ENCODE results near the gene LRRC41.

The LRRC41 gene

DNA sequence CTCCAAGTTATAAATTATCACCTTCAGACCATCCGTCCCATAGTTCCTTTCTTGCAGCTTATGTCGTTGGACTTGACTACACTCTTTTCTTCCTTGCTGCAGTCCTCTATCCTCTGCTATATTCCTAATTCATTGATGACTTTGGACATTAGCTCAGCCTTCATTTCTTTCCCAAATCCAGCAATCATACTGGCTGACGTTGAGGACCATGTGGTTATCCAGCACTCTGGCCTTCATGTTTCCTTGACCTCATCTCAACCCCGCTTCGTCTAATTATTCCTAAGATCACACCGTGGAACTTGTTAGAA lies 28.4 kb downstream of the LRRC41 start:
- TF ChIP-seq SPI1 (IDR thresholded peaks at IDR 0.05; ENCODE audit: low read depth, low read length) (no peak), POU2F2 (IDR thresholded peaks at IDR 0.05; ENCODE audit: low read depth, low read length) (no peak), POLR2A (IDR thresholded peaks at IDR 0.05; ENCODE audit: low read depth, low read length) (no peak), TAF1 (IDR thresholded peaks at IDR 0.05; ENCODE audit: low read depth, low read length) (no peak), PAX5 (IDR thresholded peaks at IDR 0.05; ENCODE audit: insufficient read depth, low read length, severe bottlenecking) (no peak), POLR2AphosphoS5 (IDR thresholded peaks at IDR 0.05; ENCODE audit: low read depth, low read length) (no peak)
- FAIRE-seq, result no peak
- DNase-seq (ENCODE audit: insufficient read length, low spot score), result no peak

DNA sequence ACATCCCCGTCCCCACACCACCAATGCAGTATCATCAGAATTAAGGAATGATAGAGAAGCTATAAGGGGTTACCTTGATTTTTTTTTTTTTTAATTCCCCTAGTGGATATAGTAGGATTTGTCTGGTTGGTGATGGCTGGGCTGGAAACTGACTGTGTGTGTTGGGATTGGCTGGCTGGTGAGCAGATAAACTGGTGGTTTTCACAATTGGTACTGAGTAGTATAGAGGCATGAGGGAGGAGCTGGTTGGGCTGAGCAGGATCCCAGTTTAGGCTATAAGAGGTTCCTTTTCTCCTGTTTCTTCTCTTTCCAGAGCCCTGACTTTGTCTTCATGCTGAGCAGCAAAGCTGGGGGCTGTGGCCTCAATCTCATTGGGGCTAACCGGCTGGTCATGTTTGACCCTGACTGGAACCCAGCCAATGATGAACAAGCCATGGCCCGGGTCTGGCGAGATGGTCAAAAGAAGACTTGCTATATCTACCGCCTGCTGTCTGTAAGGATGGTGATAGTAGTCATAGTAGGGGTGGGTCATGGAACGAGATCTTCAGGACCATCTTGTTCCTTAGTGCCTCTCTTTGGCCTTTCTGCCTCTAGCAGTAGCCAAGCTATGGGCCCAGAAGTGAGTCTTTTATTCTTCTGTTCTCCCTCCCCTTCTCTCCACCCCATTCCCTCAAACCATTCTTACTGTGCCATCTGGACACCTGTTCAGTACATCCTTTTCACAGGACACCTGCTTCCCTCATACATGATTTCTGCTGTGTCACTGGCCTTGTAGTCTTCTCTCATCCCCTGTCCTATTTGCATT lies 29.0 kb downstream of the LRRC41 start:
- no peak for TF ChIP-seq TAF1 (IDR thresholded peaks at IDR 0.05; ENCODE audit: low read depth, low read length)
- no peak for TF ChIP-seq PAX5 (IDR thresholded peaks at IDR 0.05; ENCODE audit: insufficient read depth, low read length, severe bottlenecking)
- TF ChIP-seq POU2F2 (IDR thresholded peaks at IDR 0.05; ENCODE audit: low read depth, low read length), result no peak
- TF ChIP-seq POLR2A (IDR thresholded peaks at IDR 0.05; ENCODE audit: low read depth, low read length), result peak; percentile 40; the same call in 1 of the 2 replicates
- TF ChIP-seq POLR2AphosphoS5 (IDR thresholded peaks at IDR 0.05; ENCODE audit: low read depth, low read length), result no peak; the same call in 1 of the 2 replicates
- no peak for TF ChIP-seq SPI1 (IDR thresholded peaks at IDR 0.05; ENCODE audit: low read depth, low read length)
- DNase-seq (ENCODE audit: insufficient read length, low spot score), result no peak
- FAIRE-seq, result no peak

DNA sequence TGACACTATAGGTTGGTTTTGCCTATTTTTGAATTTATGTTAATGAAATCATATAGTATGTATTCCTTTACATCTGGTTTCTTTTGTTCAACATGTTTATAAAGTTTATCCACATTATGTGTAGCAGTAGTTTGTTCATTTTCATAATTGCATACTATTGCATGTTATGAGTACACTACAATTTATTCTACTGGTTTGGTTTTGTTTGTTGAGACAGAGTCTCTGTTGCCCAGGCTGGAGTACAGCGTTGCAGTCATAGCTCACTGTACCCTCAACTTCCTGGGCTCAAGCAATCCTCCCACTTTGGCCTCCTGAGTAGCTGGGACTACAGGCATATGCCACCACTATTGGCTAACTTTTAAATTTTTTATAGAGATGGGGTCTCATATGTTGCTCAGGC lies 34.8 kb downstream of the LRRC41 start:
- FAIRE-seq, result no peak
- TF ChIP-seq PAX5 (IDR thresholded peaks at IDR 0.05; ENCODE audit: insufficient read depth, low read length, severe bottlenecking) (no peak), POU2F2 (IDR thresholded peaks at IDR 0.05; ENCODE audit: low read depth, low read length) (no peak), POLR2A (IDR thresholded peaks at IDR 0.05; ENCODE audit: low read depth, low read length) (no peak), TAF1 (IDR thresholded peaks at IDR 0.05; ENCODE audit: low read depth, low read length) (no peak), POLR2AphosphoS5 (IDR thresholded peaks at IDR 0.05; ENCODE audit: low read depth, low read length) (no peak), SPI1 (IDR thresholded peaks at IDR 0.05; ENCODE audit: low read depth, low read length) (no peak)

GRCh38 chr1:46263146-46263545 lies 40.3 kb downstream of the LRRC41 start:
- no peak for DNase-seq (ENCODE audit: insufficient read length, low spot score)
- no peak for FAIRE-seq
- TF ChIP-seq TAF1 (IDR thresholded peaks at IDR 0.05; ENCODE audit: low read depth, low read length) (no peak), SPI1 (IDR thresholded peaks at IDR 0.05; ENCODE audit: low read depth, low read length) (no peak), POLR2AphosphoS5 (IDR thresholded peaks at IDR 0.05; ENCODE audit: low read depth, low read length) (no peak), POLR2A (IDR thresholded peaks at IDR 0.05; ENCODE audit: low read depth, low read length) (no peak), POU2F2 (IDR thresholded peaks at IDR 0.05; ENCODE audit: low read depth, low read length) (no peak)

More for the DNA sequence above, 34.8 kb downstream of the LRRC41 start:
- DNase-seq (ENCODE audit: insufficient read length, low spot score), result no peak

DNA sequence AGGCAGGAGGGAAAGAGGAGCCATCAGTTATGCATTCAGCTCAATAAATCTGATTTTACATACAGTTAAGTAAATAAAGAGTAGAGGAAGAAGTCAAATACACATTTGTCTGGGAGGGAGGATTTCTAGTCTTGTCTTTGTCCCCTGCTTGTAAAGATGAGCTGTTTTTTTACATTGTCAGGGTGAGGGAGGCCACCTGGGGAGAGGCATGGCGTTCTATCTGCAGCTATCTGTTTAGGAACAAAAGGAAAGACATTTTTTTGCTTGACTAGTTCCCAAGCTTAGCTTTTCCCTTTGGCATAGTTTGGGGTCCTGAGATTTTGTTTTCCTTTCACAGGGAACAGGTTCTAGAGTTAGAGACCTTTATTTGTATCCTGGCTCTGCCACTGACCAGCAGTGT lies 40.9 kb downstream of the LRRC41 start:
- no peak for FAIRE-seq
- no peak for DNase-seq (ENCODE audit: insufficient read length, low spot score)
- no peak for TF ChIP-seq POLR2AphosphoS5 (IDR thresholded peaks at IDR 0.05; ENCODE audit: low read depth, low read length)
- TF ChIP-seq TAF1 (IDR thresholded peaks at IDR 0.05; ENCODE audit: low read depth, low read length), result no peak
- no peak for TF ChIP-seq SPI1 (IDR thresholded peaks at IDR 0.05; ENCODE audit: low read depth, low read length)
- TF ChIP-seq PAX5 (IDR thresholded peaks at IDR 0.05; ENCODE audit: insufficient read depth, low read length, severe bottlenecking), result no peak
- TF ChIP-seq POLR2A (IDR thresholded peaks at IDR 0.05; ENCODE audit: low read depth, low read length), result no peak

- no peak for TF ChIP-seq POU2F2 (IDR thresholded peaks at IDR 0.05; ENCODE audit: low read depth, low read length)
- no peak for TF ChIP-seq POLR2AphosphoS5 (IDR thresholded peaks at IDR 0.05; ENCODE audit: low read depth, low read length)
- TF ChIP-seq TAF1 (IDR thresholded peaks at IDR 0.05; ENCODE audit: low read depth, low read length), result no peak
- DNase-seq (ENCODE audit: insufficient read length, low spot score) (no peak), FAIRE-seq (no peak)
These were observed 46.9 kb downstream of the LRRC41 start for GRCh38 chr1:46256523-46256922.

DNA sequence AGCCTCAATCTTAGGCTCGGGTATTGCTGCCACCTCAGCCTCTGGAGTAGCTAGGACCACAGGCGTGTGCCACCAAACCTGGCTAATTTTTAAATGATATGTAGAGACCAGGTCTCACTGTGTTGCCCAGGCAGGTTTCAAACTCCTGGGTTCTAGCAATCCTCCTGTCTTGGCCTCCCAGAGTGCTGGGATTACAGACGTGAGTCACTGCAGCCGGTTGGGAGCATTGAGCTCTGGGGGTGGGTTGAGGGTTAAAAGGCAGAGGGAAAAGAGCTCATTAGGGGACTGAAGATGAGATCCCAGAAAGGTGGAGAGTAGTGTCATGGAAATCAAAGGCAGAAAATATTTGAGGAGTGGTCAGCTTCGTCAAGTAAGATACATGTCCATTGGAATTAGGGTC lies 48.7 kb downstream of the LRRC41 start:
- no peak for DNase-seq (ENCODE audit: insufficient read length, low spot score)
- no peak for FAIRE-seq
- TF ChIP-seq PAX5 (IDR thresholded peaks at IDR 0.05; ENCODE audit: insufficient read depth, low read length, severe bottlenecking) (no peak), POLR2A (IDR thresholded peaks at IDR 0.05; ENCODE audit: low read depth, low read length) (no peak), POLR2AphosphoS5 (IDR thresholded peaks at IDR 0.05; ENCODE audit: low read depth, low read length) (no peak), POU2F2 (IDR thresholded peaks at IDR 0.05; ENCODE audit: low read depth, low read length) (no peak), SPI1 (IDR thresholded peaks at IDR 0.05; ENCODE audit: low read depth, low read length) (no peak), TAF1 (IDR thresholded peaks at IDR 0.05; ENCODE audit: low read depth, low read length) (no peak)

DNA sequence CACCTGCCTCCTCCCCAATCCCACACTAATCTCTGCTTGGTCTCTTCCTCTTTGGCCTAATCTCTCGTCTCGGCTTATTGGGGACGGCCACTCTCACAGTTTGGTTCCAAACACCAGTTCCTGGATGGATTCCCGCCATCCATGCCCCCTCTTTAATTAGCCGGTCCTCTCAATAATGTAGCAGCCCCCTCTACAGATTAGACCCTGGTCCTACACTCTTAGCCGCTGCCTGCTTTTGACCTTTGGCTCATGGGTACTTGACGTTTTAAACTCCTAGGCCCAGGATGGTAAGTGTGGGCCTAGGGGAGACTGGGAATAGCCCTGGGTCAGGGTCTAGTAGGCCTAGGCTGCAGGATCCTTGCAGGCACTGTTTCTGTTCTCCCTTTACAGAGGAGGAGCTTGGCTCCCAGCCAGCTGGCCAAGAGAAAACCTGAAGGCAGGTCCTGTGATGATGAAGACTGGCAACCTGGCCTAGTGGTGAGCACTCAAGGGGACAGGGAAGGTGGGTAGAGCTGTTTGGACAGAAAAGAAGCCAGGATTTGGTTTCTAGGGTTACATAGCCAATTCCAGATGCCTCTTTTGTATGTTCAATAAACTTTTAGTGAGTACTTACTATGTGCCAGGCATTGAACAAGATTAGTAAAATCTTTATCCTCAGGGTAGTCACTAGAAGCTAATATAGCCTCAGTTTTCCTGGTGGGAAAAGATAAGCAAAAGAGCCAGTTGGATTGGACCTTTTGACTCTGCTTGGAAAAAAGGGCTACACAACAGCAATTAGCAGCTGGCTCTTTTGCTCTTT lies 55.1 kb downstream of the LRRC41 start:
- TF ChIP-seq POLR2AphosphoS5 (IDR thresholded peaks at IDR 0.05; ENCODE audit: low read depth, low read length) (no peak), POLR2A (IDR thresholded peaks at IDR 0.05; ENCODE audit: low read depth, low read length) (no peak), POU2F2 (IDR thresholded peaks at IDR 0.05; ENCODE audit: low read depth, low read length) (no peak), PAX5 (IDR thresholded peaks at IDR 0.05; ENCODE audit: insufficient read depth, low read length, severe bottlenecking) (no peak), TAF1 (IDR thresholded peaks at IDR 0.05; ENCODE audit: low read depth, low read length) (no peak), SPI1 (IDR thresholded peaks at IDR 0.05; ENCODE audit: low read depth, low read length) (no peak)
- DNase-seq (ENCODE audit: insufficient read length, low spot score) (peak; percentile 19), FAIRE-seq (peak; percentile 59)

- peak; percentile 96 for FAIRE-seq
- TF ChIP-seq TAF1 (IDR thresholded peaks at IDR 0.05; ENCODE audit: low read depth, low read length) (peak; percentile 68), POLR2A (IDR thresholded peaks at IDR 0.05; ENCODE audit: low read depth, low read length) (peak; percentile 74), PAX5 (IDR thresholded peaks at IDR 0.05; ENCODE audit: insufficient read depth, low read length, severe bottlenecking) (no peak), POU2F2 (IDR thresholded peaks at IDR 0.05; ENCODE audit: low read depth, low read length) (peak; percentile 81)
These were observed 55.8 kb downstream of the LRRC41 start, which contains the start of gene RAD54L for GRCh38 chr1:46247436-46248121. TSS of gene RAD54L (plus strand) at chr1:46247763. CDS start at chr1:46248406, 643 bp downstream.

More at GRCh38 chr1:46247436-46248121, 55.8 kb downstream of the LRRC41 start, which contains the start of gene RAD54L:
- DNase-seq (ENCODE audit: insufficient read length, low spot score), result peak; percentile 90
